IPS DF 19.7 (cell line): Measurements from ENCODE around the gene CHD3.

Source experiments
- DNase-seq: peaks from one replicate; pipeline ENCODE4 v3.0.0-alpha.2; 2013; ENCODE audit warnings: low read depth, low spot score

The CHD3 gene

GRCh38 chr17:7864995-7865650, 23.5 kb upstream of the CHD3 start:
- DNase-seq = no peak

GRCh38 chr17:7867881-7868329, 20.7 kb upstream of the CHD3 start:
- DNase-seq = no peak

DNA sequence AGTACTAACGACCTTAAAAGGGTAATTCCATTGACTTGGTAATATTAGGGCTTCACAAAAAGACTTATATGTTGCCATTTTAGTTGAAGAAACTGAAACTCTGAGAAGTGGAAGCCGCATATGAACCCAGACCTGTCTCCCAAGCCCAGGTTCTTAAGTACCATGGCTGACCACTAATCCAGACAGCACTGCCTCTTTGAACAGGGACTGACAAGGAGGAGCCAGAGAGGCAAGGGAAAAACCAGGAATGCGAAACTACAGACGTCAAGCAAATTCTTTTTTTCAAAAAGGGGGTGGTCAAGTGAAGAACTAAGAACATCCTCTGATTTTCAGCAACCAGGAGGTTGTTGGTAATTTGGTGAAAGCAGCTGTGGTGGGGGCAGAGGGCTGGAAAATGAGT, 15.5 kb upstream of the CHD3 start:
- no peak for DNase-seq

- no peak for DNase-seq
Measured at GRCh38 chr17:7875804-7876370, 12.7 kb upstream of the CHD3 start.

DNA sequence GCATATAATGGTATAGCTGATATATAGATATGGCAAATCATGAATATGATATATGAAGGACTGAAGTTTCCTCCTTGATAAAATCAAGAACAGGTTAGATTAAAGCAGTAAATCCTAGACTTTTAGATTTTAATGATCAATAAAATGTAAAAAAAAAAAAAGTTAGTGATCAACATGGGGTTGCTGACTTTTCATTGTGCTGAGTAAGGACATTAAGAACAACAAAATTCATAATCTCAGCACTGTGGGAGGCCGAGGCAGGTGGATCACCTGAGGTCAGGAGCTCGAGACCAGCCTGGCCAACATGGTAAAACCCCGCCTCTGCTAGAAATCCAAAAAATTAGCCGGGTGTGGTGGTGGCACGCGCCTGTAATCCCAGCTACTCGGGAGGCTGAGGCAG, 10.4 kb upstream of the CHD3 start:
- no peak for DNase-seq

DNA sequence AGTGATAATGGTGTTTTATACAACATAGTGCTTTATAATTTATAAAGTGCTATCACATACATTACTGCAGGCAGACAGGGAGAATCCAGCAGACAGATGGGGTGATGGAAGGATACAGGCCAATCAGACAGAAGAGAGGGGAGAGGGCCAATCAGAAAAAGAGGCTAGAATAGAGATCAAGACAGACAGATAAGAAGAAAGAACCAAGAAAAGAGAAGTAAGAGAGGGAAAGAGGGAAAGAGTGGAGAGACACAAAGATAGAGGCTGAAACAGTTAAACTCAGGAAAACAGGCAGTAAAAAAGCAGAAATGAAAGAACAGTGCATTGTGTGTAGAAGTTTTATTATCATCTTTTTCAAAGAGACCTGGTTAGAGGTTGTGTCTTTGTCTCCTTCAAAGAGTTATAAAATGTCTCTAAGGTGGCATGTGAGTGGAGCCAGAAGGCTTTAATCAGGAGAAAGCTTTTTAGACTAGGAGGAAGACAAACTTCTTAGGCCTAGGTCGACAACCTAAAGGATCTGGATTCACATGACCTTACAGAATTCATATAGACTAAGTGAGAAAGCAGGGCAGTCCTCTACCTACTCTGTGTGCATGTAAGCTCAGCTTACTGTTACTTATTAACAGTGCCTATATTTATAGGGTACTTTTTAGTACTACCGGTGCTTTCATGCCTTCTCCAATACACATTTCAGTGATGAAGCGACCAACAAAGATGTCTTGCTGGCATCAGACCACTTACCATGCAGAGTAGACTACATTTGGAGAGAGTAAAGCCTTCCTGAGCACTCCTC, 8.3 kb upstream of the CHD3 start:
- DNase-seq = no peak

GRCh38 chr17:7881276-7882054, 7.1 kb upstream of the CHD3 start:
- no peak for DNase-seq

DNA sequence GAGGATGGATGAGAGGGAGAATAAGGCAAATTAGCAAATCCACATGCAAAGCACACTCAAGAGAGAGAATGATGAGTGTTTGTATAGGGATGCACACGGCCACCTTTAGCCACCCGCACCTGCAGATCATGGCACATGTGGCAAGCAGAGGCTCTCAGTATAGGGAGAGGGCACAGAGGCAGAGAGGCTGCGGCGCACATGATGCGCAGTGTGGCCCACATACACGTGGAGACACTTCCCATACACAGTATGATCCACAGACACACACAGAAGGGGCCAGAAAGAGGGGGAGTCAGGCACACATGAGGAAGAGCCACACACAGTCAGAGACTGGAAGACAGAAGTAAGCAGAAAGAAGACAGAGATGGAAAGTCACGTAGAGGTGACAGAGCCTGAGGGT, 6.5 kb upstream of the CHD3 start:
- DNase-seq = no peak

- DNase-seq = no peak
Measured at GRCh38 chr17:7882629-7883028, 6.0 kb upstream of the CHD3 start.

DNA sequence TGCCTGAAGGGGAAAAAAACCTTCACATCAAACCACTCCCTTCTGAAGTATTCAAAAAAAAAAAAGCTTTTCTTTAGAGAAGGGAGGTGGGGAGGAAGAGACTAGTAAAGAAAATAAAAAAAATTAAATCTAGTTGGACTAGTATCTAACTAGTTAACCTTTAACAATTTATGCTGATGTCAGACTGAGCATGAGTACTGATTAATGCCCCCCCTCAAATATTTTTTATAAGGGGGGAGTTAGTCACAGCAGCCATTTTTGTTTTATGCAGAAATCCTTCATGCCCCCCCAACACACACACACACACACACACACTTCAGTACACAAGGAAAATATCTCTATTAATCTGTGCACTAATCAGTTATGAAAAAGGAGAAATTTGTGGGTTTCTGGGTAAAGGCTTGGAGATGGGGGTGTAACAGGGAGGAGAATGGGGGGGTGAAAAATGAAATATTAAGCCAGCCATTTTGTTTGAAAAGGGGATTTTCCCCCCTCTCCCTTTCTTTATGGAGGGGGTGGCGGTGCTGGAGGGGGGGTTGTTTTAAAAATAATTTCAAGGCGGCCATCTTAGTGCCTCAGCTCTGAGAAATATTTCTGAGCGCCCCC, 4.7 kb upstream of the CHD3 start:
- DNase-seq = no peak

DNA sequence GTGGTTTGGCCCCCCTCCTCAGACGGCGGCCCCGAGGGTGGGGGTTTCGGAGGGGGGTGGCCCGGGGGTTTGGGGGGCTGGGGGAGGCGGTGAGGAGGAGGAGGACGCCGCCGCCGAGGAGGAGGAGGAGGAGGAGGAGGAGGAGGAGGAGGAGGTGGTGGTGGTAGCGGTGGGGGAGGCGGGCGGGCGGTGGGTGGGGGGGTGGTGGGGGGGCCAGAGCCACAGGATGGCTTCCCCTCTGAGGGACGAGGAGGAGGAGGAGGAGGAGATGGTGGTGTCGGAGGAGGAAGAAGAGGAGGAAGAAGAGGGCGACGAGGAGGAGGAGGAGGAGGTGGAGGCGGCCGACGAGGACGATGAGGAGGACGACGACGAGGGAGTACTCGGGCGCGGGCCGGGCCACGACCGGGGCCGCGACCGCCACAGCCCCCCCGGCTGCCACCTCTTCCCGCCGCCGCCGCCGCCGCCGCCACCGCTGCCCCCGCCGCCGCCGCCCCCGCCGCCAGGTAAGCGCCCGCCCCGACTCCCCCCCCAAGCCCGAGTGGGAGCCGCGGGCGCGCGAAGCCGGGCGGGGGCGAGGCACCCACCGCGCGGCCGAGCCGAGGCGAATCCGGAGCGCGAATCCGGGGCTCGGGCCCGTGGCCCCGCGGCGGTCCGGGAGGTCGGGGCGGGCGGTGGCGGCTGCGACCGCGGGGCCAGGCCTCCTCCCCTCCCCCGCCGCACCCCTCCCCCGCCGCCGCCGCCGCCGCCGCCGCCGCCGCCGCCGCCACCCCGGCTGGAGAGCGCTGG, 3.8 kb upstream of the CHD3 start:
- no peak for DNase-seq

DNA sequence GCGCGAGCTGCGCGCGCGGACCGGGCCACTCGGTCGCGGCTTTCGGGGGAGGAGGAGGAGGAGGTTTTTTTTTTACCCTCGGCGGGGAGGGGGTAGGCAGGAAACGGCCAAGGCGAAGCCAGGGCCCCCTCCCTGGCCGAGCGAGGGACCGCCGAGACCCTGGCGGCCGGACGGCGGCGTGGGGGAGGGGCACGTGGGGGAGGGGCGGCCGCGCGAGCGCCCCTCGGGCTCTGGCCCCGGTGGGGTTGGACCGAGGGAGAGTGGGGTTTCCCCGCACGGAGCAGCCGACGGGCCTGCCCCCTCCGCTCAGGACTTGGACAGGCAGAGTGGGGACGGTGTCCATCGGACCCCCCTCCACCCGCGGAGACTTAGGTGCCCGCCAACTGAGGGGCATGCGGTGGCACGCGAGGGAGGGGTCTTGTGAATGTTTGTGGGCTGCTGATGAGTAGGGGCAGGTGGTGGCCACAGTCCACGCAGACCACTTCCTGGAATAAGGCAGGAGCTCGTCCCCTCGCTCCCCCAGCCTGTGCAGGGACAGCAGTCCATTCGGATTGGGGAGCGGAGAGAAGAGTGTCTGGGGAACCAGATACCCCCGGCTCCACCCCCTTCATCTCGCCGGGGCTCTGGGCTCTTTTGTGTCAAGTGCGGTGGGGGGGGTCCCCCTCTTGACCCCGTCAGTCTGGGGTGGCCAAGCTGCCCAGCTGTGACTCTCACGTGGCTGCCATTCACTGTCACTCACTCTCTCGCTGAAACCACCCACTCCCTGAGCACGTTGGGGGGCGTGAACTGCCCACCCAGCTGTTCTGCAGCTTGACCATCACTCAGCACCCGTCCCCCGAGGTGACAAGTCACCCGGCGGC, 3.0 kb upstream of the CHD3 start:
- DNase-seq = no peak

- no peak for DNase-seq
Measured at GRCh38 chr17:7886227-7887037, 2.2 kb upstream of the CHD3 start.

DNA sequence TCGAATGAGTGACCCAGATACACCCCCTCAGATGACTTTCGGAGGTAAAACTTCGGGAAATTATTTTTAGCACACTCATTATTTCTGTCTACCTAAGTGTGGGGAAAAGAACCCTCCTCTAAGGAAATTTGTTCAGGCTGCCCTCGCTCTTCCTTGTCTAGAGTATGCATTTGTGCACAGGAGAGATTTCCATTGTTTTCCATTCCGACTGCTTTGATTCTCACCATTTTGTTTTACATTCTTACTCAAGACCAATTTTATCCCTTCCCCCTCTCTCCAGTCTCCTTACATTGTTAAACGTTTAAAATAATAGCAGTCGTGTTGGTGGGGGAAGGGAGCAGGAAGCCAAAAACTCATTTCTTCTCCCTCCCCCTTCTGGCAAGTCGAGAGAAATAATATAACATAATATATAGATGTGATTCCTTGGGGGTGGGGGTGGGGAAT, 1.5 kb upstream of the CHD3 start:
- no peak for DNase-seq

GRCh38 chr17:7887482-7888183, 956 bp upstream of the CHD3 start:
- no peak for DNase-seq

DNA sequence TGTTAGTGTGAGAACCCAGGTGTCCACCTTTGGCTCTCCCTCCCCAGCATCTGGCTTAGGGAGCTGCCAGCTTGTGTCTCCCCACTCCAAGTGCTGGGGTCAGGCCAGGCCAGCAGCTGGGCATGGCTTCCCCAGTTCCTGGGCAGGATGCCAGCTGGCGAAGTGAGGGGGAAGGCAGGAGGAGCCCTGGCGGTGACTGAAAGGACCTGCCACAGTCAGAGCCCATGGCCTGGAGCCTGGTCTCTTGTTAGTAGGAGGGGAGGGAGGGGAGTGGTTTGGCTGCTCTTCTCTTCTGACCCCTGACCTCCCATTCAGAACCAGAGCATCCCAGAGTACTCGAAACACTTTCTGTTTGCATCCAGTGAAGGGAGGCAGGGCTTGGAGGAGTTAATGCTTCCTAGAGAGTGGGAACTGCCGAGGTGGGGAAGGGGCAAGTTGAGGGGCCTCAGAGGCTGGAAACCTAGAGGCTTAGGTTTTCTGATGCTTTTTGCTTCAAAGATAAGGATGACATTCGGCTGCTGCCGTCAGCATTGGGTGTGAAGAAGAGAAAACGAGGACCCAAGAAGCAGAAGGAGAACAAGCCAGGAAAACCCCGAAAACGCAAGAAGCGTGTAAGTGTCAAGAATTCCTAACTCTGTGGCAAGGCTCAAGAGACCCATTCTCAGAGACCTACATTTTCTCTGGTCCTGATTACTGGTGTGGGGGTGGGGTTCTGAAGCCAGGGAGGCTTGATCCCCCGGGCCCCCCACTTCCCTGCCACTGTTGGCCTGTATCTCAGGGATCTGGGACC, 772 bp downstream of the CHD3 start:
- no peak for DNase-seq

- no peak for DNase-seq
Measured at GRCh38 chr17:7893187-7893880, 4.7 kb downstream of the CHD3 start.
